ENCODE data around the gene TRMT6. TPM values are rescaled to one million over a fixed set of nuclear protein-coding genes. Genes with fewer than 3 reads are reported as not detected.

Gene TRMT6
- total RNA-seq: 9.0 and 10.1 TPM in 2 replicates
- polyA plus RNA-seq: 11.2 and 14.2 TPM in 2 replicates

- H3K27me3 ChIP-seq: no peaks in the 10 kb centered on the region
- no peaks in the 10 kb centered on the region for H3K36me3 ChIP-seq (replicated peaks; ENCODE audit: insufficient read depth, low read depth)
- peaks cover 33% of the 10 kb centered on the region for H3K79me2 ChIP-seq
- peak; percentile 96 for DNase-seq (ENCODE audit: low spot score)
- peak within 1 kb of the TSS; percentile 58 for H3K27ac ChIP-seq
- TF ChIP-seq, protein P1, sequence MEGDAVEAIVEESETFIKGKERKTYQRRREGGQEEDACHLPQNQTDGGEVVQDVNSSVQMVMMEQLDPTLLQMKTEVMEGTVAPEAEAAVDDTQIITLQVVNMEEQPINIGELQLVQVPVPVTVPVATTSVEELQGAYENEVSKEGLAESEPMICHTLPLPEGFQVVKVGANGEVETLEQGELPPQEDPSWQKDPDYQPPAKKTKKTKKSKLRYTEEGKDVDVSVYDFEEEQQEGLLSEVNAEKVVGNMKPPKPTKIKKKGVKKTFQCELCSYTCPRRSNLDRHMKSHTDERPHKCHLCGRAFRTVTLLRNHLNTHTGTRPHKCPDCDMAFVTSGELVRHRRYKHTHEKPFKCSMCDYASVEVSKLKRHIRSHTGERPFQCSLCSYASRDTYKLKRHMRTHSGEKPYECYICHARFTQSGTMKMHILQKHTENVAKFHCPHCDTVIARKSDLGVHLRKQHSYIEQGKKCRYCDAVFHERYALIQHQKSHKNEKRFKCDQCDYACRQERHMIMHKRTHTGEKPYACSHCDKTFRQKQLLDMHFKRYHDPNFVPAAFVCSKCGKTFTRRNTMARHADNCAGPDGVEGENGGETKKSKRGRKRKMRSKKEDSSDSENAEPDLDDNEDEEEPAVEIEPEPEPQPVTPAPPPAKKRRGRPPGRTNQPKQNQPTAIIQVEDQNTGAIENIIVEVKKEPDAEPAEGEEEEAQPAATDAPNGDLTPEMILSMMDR (IDR thresholded peaks at IDR 0.05; ENCODE audit: poor library complexity): no peak
- TF ChIP-seq EZH2phosphoT487 (IDR thresholded peaks at IDR 0.05; ENCODE audit: low read depth, severe bottlenecking, unreplicated experiment) (no peak), EZH2 (IDR thresholded peaks at IDR 0.05; ENCODE audit: borderline replicate concordance) (no peak)
- H4K20me1 ChIP-seq (ENCODE audit: insufficient read depth, poor library complexity, severe bottlenecking): no peaks in the 10 kb centered on the region
- no peaks in the 10 kb centered on the region for H3K9me2 ChIP-seq (replicated peaks; ENCODE audit: insufficient read depth)
- no peaks in the 10 kb centered on the region for H3K9me3 ChIP-seq (ENCODE audit: low read depth)
- 1% methylated on average over 61 of the region's 61 CpGs for WGBS (ENCODE audit: low lambda C conversion rate, missing lambda C conversion rate)
- peak within 1 kb of the TSS; percentile 41 for H3K4me3 ChIP-seq
- peak within 1 kb of the TSS; percentile 94 for H3K4me2 ChIP-seq
- H2AFZ ChIP-seq: peak within 1 kb of the TSS; percentile 78
- peaks cover 11% of the 10 kb centered on the region for H3K4me1 ChIP-seq (ENCODE audit: insufficient read depth)
Observed at GRCh38 chr20:5950271-5951031, at the start of gene TRMT6, which contains the start of gene MCM8. TRMT6 (minus strand) TSS chr20:5950533; CDS start chr20:5950405, 128 bp downstream. MCM8 (plus strand) TSS chr20:5950652; CDS start chr20:5952016, 1,364 bp downstream.

- no peak for DNase-seq (ENCODE audit: low spot score)
- WGBS (ENCODE audit: low lambda C conversion rate, missing lambda C conversion rate): 98% methylated on average over 9 of the region's 9 CpGs
Observed at GRCh38 chr20:5999783-6000182, 49.5 kb upstream of the TRMT6 start.

GRCh38 chr20:5996765-5997164 lies 46.4 kb upstream of the TRMT6 start:
- Histone ChIP-seq H3K4me3 (no peak overlapping the region), H3K9me2 (replicated peaks; ENCODE audit: insufficient read depth) (no peaks in the 10 kb centered on the region), H3K27me3 (no peaks in the 10 kb centered on the region), H3K4me1 (ENCODE audit: insufficient read depth) (peaks cover 14% of the 10 kb centered on the region), H2AFZ (no peak overlapping the region), H3K79me2 (no peaks in the 10 kb centered on the region), H4K20me1 (ENCODE audit: insufficient read depth, poor library complexity, severe bottlenecking) (no peaks in the 10 kb centered on the region), H3K9me3 (ENCODE audit: low read depth) (no peaks in the 10 kb centered on the region), H3K27ac (no peak overlapping the region), H3K4me2 (no peak overlapping the region), H3K36me3 (replicated peaks; ENCODE audit: insufficient read depth, low read depth) (no peaks in the 10 kb centered on the region)
- TF ChIP-seq EZH2 (IDR thresholded peaks at IDR 0.05; ENCODE audit: borderline replicate concordance): no peak
- no peak for TF ChIP-seq EZH2phosphoT487 (IDR thresholded peaks at IDR 0.05; ENCODE audit: low read depth, severe bottlenecking, unreplicated experiment)
- TF ChIP-seq, protein P1 (IDR thresholded peaks at IDR 0.05; ENCODE audit: poor library complexity): no peak
- WGBS (ENCODE audit: low lambda C conversion rate, missing lambda C conversion rate): 42% methylated on average over 1 of the region's 1 CpG
- DNase-seq (ENCODE audit: low spot score): no peak

More at GRCh38 chr20:5999783-6000182, 49.5 kb upstream of the TRMT6 start:
- no peak overlapping the region for H3K4me3 ChIP-seq
- no peak overlapping the region for H3K4me2 ChIP-seq
- TF ChIP-seq, protein P1 (IDR thresholded peaks at IDR 0.05; ENCODE audit: poor library complexity): no peak
- TF ChIP-seq EZH2 (IDR thresholded peaks at IDR 0.05; ENCODE audit: borderline replicate concordance): no peak
- TF ChIP-seq EZH2phosphoT487 (IDR thresholded peaks at IDR 0.05; ENCODE audit: low read depth, severe bottlenecking, unreplicated experiment): no peak
- no peaks in the 10 kb centered on the region for H4K20me1 ChIP-seq (ENCODE audit: insufficient read depth, poor library complexity, severe bottlenecking)
- no peaks in the 10 kb centered on the region for H3K4me1 ChIP-seq (ENCODE audit: insufficient read depth)
- no peak overlapping the region for H3K27ac ChIP-seq
- H3K9me3 ChIP-seq (ENCODE audit: low read depth): no peaks in the 10 kb centered on the region
- no peaks in the 10 kb centered on the region for H3K36me3 ChIP-seq (replicated peaks; ENCODE audit: insufficient read depth, low read depth)
- no peaks in the 10 kb centered on the region for H3K9me2 ChIP-seq (replicated peaks; ENCODE audit: insufficient read depth)
- peaks cover 3% of the 10 kb centered on the region for H3K79me2 ChIP-seq
- no peaks in the 10 kb centered on the region for H3K27me3 ChIP-seq
- H2AFZ ChIP-seq: no peak overlapping the region
